ENCODE results near the gene DPH7.

DNA sequence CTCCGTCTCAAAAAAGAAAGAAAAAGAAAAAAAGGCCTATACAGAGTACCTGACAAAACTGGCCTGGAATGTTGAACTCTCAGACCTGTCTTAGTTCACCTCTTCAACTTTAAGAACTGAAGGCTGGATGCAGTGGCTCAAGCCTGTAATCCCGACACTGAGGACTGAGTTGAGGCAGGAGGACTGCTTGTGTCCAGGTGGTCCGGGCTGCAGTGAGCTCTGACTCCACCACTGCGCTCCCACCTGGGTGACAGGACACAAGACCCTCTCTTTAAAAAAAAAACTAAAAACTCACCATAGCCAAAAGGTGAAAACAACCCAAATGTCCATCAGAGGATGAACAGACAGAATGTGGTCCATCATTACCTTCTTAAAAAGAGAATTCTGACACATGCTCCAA is 20.6 kb downstream of the DPH7 start:
- TF ChIP-seq POLR2A (IDR thresholded peaks at IDR 0.05; ENCODE audit: low read length) (no peak), GATA1 (IDR thresholded peaks at IDR 0.05; ENCODE audit: low read depth, low read length) (no peak)

Data from erythroblast (primary cell).